Suprapubic skin (tissue), 3 donors: ENCODE results near the gene CAPZB.

Experiments
- POLR2A ChIP-seq, 2 donors: fragments of 450-650 bp; IDR thresholded peaks; one replicate each; pipeline ENCODE4 v1.6.1; 2017; ENCODE audit warnings: antibody characterized with exemption in 2 of 2, mild to moderate bottlenecking in 2 of 2, moderate library complexity in 2 of 2
- TF ChIP-seq, protein P1 (sequence below), 2 donors: fragments of 200-600 bp in 1 of 2; fragments of 450-650 bp in 1 of 2; sonication (generic) in 1 of 2; IDR thresholded peaks; one replicate each; pipeline ENCODE4 v1.5.1; 2016 to 2019; ENCODE audit warnings: antibody characterized with exemption in 2 of 2, mild to moderate bottlenecking in 1 of 2, moderate library complexity in 1 of 2

DNA sequence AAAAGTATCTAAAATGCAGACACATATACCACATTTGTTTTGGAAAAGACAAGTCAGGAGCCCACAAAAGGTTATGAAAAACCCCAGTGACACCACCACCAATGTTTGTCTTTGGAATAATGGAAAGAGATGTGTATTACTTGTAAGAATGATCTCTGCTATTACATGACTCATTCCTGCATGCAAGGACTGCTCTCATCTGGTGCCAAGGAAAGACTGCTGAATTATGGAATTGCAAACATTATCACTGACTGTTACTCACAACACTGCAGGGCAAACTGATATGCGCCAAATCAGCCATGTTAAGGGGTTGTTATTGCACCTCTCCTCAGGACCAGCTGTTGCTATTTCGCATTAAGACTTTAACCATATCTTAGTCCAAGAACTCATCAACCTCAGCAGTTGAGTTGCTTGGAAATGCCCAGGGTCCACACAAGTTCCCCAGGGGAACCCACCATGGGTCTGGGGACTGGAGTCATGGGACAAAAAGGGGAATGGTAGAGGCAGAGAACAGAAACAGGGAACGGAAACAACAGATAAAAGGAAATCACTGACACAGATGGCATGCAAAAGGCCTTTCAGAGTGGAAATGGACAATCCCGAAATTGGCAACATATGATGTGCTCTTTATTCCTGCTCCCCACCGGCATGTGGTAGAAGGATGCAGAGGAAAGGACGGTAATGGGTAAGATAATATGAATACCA is 34.4 kb downstream of the CAPZB start:
- TF ChIP-seq, protein P1, sequence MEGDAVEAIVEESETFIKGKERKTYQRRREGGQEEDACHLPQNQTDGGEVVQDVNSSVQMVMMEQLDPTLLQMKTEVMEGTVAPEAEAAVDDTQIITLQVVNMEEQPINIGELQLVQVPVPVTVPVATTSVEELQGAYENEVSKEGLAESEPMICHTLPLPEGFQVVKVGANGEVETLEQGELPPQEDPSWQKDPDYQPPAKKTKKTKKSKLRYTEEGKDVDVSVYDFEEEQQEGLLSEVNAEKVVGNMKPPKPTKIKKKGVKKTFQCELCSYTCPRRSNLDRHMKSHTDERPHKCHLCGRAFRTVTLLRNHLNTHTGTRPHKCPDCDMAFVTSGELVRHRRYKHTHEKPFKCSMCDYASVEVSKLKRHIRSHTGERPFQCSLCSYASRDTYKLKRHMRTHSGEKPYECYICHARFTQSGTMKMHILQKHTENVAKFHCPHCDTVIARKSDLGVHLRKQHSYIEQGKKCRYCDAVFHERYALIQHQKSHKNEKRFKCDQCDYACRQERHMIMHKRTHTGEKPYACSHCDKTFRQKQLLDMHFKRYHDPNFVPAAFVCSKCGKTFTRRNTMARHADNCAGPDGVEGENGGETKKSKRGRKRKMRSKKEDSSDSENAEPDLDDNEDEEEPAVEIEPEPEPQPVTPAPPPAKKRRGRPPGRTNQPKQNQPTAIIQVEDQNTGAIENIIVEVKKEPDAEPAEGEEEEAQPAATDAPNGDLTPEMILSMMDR (IDR thresholded peaks at IDR 0.05) = no peak
- no peak for TF ChIP-seq POLR2A (IDR thresholded peaks at IDR 0.05)
